Activated CD8-positive, alpha-beta memory T cell treated with anti-CD3 and anti-CD28 coated beads for 36 hours (primary cell): ENCODE results near the gene CALML6. TPM values are rescaled to one million over a fixed set of nuclear protein-coding genes. Genes with fewer than 3 reads are reported as not detected.

Experiments used
- CTCF ChIA-PET: fragments of 350-600 bp; sonication (Branson Sonifier 250); formaldehyde crosslinking; loops from one replicate; lab custom pipeline; 2021; ENCODE audit warnings: antibody characterized with exemption; lab: Charles Lee
- POLR2A ChIA-PET: fragments of 350-600 bp; sonication (Branson Sonifier 250); formaldehyde crosslinking; loops from one replicate; lab custom pipeline; 2021; ENCODE audit warnings: antibody characterized with exemption; lab: Charles Lee
- total RNA-seq, 2 experiments: library from RNA; stranded (reverse); gene quantifications; one replicate each; pipeline ENCODE4 v1.2.3, GENCODE V29; 2021

CALML6 gene
- total RNA-seq, 2 experiments from 2014 or later, result 0.72 to 0.78 TPM

GRCh38 chr1:1919304-1920056 is 4.4 kb downstream of the CALML6 start:
- POLR2A ChIA-PET, result interaction anchor here (0.6 to 1.0 kb wide), 2 partner anchors 10 to 289 kb away, joined by 3 read pairs; no protein-coding TSS in a partner anchor
- CTCF ChIA-PET, result no interaction called here

GRCh38 chr1:1920057-1920607 is 5.1 kb downstream of the CALML6 start:
- POLR2A ChIA-PET, result interaction anchor here (0.6 to 1.0 kb wide), 2 partner anchors 11 to 290 kb away, joined by 3 read pairs; no protein-coding TSS in a partner anchor
- CTCF ChIA-PET, result interaction anchor here (1.1 kb wide), 1 partner anchor 124 kb away, joined by 5 read pairs; no protein-coding TSS in a partner anchor

- ChIA-PET CTCF (interaction anchor here (0.6 to 1.1 kb wide), 2 partner anchors 124 to 333 kb away, joined by 3 to 5 read pairs; no protein-coding TSS in a partner anchor), POLR2A (no interaction called here)
Measured at GRCh38 chr1:1920608-1921458, 5.8 kb downstream of the CALML6 start.

GRCh38 chr1:1921459-1921862 is 6.4 kb downstream of the CALML6 start:
- CTCF ChIA-PET, result interaction anchor here (0.6 to 1.1 kb wide), 2 partner anchors 123 to 334 kb away, joined by 3 to 5 read pairs; no protein-coding TSS in a partner anchor
- POLR2A ChIA-PET, result no interaction called here

GRCh38 chr1:1921901-1922701 is 7.0 kb downstream of the CALML6 start:
- POLR2A ChIA-PET, result no interaction called here
- CTCF ChIA-PET, result no interaction called here

- POLR2A ChIA-PET, result no interaction called here
Measured at GRCh38 chr1:1922702-1922955, 7.6 kb downstream of the CALML6 start.

GRCh38 chr1:1922956-1923833 is 8.1 kb downstream of the CALML6 start:
- POLR2A ChIA-PET, result no interaction called here
- CTCF ChIA-PET, result no interaction called here

More at GRCh38 chr1:1922702-1922955, 7.6 kb downstream of the CALML6 start:
- CTCF ChIA-PET, result no interaction called here

GRCh38 chr1:1924386-1924785 is 9.3 kb downstream of the CALML6 start:
- POLR2A ChIA-PET, result no interaction called here
- CTCF ChIA-PET, result no interaction called here

- POLR2A ChIA-PET, result no interaction called here
- CTCF ChIA-PET, result no interaction called here
Measured at GRCh38 chr1:1924849-1925248, 9.8 kb downstream of the CALML6 start.

- CTCF ChIA-PET, result no interaction called here
- POLR2A ChIA-PET, result no interaction called here
Measured at GRCh38 chr1:1925437-1926345, 10.6 kb downstream of the CALML6 start.

- ChIA-PET CTCF (no interaction called here), POLR2A (no interaction called here)
Measured at GRCh38 chr1:1926346-1926811, 11.3 kb downstream of the CALML6 start.

GRCh38 chr1:1926886-1927660 is 12.0 kb downstream of the CALML6 start:
- POLR2A ChIA-PET, result no interaction called here
- CTCF ChIA-PET, result no interaction called here

GRCh38 chr1:1927751-1928150 is 12.7 kb downstream of the CALML6 start:
- ChIA-PET CTCF (no interaction called here), POLR2A (no interaction called here)

- ChIA-PET POLR2A (no interaction called here), CTCF (no interaction called here)
Measured at GRCh38 chr1:1928231-1929101, 13.4 kb downstream of the CALML6 start.

- POLR2A ChIA-PET, result no interaction called here
- CTCF ChIA-PET, result no interaction called here
Measured at GRCh38 chr1:1929102-1929638, 14.1 kb downstream of the CALML6 start.
